GM10248 (cell line): ENCODE measurements around the gene SIRT4.

Experiments
- CTCF ChIA-PET: fragments of 300-600 bp; sonication (Branson Sonifier 250); formaldehyde crosslinking; extraction: SDS; loops from one replicate; lab custom pipeline; 2021; ENCODE audit warnings: antibody characterized with exemption; lab: Yijun Ruan, JAX
- POLR2A ChIA-PET: fragments of 350-650 bp; sonication (Branson Sonifier 250); formaldehyde crosslinking; extraction: SDS; loops from one replicate; lab custom pipeline; 2020; ENCODE audit warnings: antibody characterized with exemption; lab: Yijun Ruan, JAX
- DNase-seq: peaks from one replicate; pipeline ENCODE4 v3.0.0; 2012; ENCODE audit errors: extremely low spot score
- CTCF ChIP-seq: IDR thresholded peaks from 2 replicates; pipeline ENCODE4 v1.5.1; 2012; ENCODE audit warnings: mild to moderate bottlenecking, low read depth; ENCODE audit errors: extremely low read depth, missing control alignments, control extremely low read depth

Gene SIRT4

GRCh38 chr12:120278137-120279069 is 23.7 kb upstream of the SIRT4 start:
- TF ChIP-seq CTCF = no peak
- POLR2A ChIA-PET = no interaction called here
- CTCF ChIA-PET = interaction anchor here (1.4 kb wide), 1 partner anchor 50 kb away, joined by 6 read pairs; no protein-coding TSS in a partner anchor
- DNase-seq = no peak

GRCh38 chr12:120283318-120283717 is 18.8 kb upstream of the SIRT4 start:
- no peak for TF ChIP-seq CTCF
- no peak for DNase-seq
- CTCF ChIA-PET = interaction anchor here (0.5 to 6.7 kb wide), 4 partner anchors 17 to 723 kb away, joined by 3 to 41 read pairs (median 18); partner anchors contain the start of genes PXN and RPLP0
- POLR2A ChIA-PET = interaction anchor here (1.0 kb wide), 1 partner anchor 9 kb away, joined by 3 read pairs; the partner anchor contains the start of gene RNU4-2

- POLR2A ChIA-PET = no interaction called here
- no peak for DNase-seq
- CTCF ChIA-PET = interaction anchor here (1.0 to 6.7 kb wide), 6 partner anchors 18 to 83 kb away, joined by 3 to 41 read pairs (median 4); partner anchors contain the start of genes PXN, RPLP0 and SIRT4
- TF ChIP-seq CTCF = no peak
Measured at GRCh38 chr12:120284381-120284780, 17.7 kb upstream of the SIRT4 start.

GRCh38 chr12:120286768-120287490 is 15.2 kb upstream of the SIRT4 start:
- ChIA-PET POLR2A (no interaction called here), CTCF (interaction anchor here (1.0 to 6.7 kb wide), 4 partner anchors 15 to 59 kb away, joined by 3 to 41 read pairs (median 19); partner anchors contain the start of genes PXN and SIRT4)
- DNase-seq = no peak
- TF ChIP-seq CTCF = no peak

- ChIA-PET CTCF (interaction anchor here (2.3 to 6.7 kb wide), 3 partner anchors 15 to 59 kb away, joined by 6 to 41 read pairs (median 32); partner anchors contain the start of genes PXN and SIRT4), POLR2A (no interaction called here)
- TF ChIP-seq CTCF = no peak
- no peak for DNase-seq
Measured at GRCh38 chr12:120287491-120287890, 14.6 kb upstream of the SIRT4 start.
